Caco-2 (cell line): Measurements from ENCODE around the gene WIPF1. TPM values are rescaled to one million over a fixed set of nuclear protein-coding genes. Genes with fewer than 3 reads are reported as not detected.

Experiments used
- BruUV-seq: library from RNA; stranded (reverse); fragments of 400-500 nt; replicated peaks from 2 replicates; lab custom pipeline; 2021; lab: Mats Ljungman, UMichigan
- CTCF ChIA-PET: fragments of 300-600 bp; sonication (Branson Sonifier 250); formaldehyde crosslinking; loops from one replicate; lab custom pipeline; 2022; ENCODE audit warnings: antibody characterized with exemption; lab: Charles Lee
- POLR2A ChIA-PET: fragments of 300-600 bp; sonication (Branson Sonifier 250); formaldehyde crosslinking; loops from one replicate; lab custom pipeline; 2022; ENCODE audit warnings: antibody characterized with exemption; lab: Charles Lee
- DNase-seq, 2 experiments: peaks; one replicate each; pipeline versions ENCODE4 v3.0.0 to v3.0.0-alpha.2; 2020 to 2022
- H3K27me3 ChIP-seq: replicated peaks from 2 replicates; pipeline ENCODE4 v1.6.0; 2011; ENCODE audit warnings: low read length; ENCODE audit not compliant: control insufficient read depth, insufficient read depth
- H3K36me3 ChIP-seq: 2 replicates; pipeline ENCODE4 v1.5.1; 2011; ENCODE audit warnings: low read length; ENCODE audit not compliant: control insufficient read depth, insufficient read depth
- H3K4me1 ChIP-seq: fragments of 250-450 bp; sonication (Bioruptor Pico); 2 replicates; pipeline ENCODE4 v1.5.1; 2020; ENCODE audit warnings: mild to moderate bottlenecking
- H3K4me3 ChIP-seq: 2 replicates; pipeline ENCODE4 v1.5.1; 2011; ENCODE audit warnings: low read depth, mild to moderate bottlenecking, control low read depth, low read length
- H3K9me3 ChIP-seq: fragments of 250-450 bp; sonication (Bioruptor Pico); 2 replicates; pipeline ENCODE4 v1.5.1; 2020; ENCODE audit warnings: mild to moderate bottlenecking, moderate library complexity
- H3K27ac Mint-ChIP-seq: one replicate; pipeline ENCODE4 v1.8.0; 2022; ENCODE audit warnings: mixed read lengths; ENCODE audit not compliant: unreplicated experiment
- H3K27me3 Mint-ChIP-seq: one replicate; pipeline ENCODE4 v1.8.0; 2022; ENCODE audit warnings: mixed read lengths; ENCODE audit not compliant: insufficient read depth, unreplicated experiment
- H3K36me3 Mint-ChIP-seq: one replicate; pipeline ENCODE4 v1.8.0; 2022; ENCODE audit warnings: mild to moderate bottlenecking, mixed read lengths; ENCODE audit not compliant: insufficient read depth, unreplicated experiment
- H3K4me1 Mint-ChIP-seq: one replicate; pipeline ENCODE4 v1.8.0; 2022; ENCODE audit warnings: low read depth, mixed read lengths; ENCODE audit not compliant: unreplicated experiment
- H3K4me3 Mint-ChIP-seq: one replicate; pipeline ENCODE4 v1.8.0; 2022; ENCODE audit warnings: mild to moderate bottlenecking, moderate library complexity, mixed read lengths; ENCODE audit not compliant: unreplicated experiment
- H3K9me3 Mint-ChIP-seq: one replicate; pipeline ENCODE4 v1.8.0; 2022; ENCODE audit warnings: mixed read lengths; ENCODE audit not compliant: unreplicated experiment
- CTCF ChIP-seq, 2 experiments: fragments of 200-600 bp in 1 of 2; IDR thresholded peaks; 1 replicate in 1 of 2; 2 replicates in 1 of 2; pipeline versions ENCODE4 v1.5.1 to v1.8.0; 2011 to 2022; ENCODE audit warnings: antibody characterized with exemption in 1 of 2, control low read depth in 1 of 2, inconsistent platforms in 1 of 2, low read depth in 1 of 2, low read length in 1 of 2, mild to moderate bottlenecking in 1 of 2, moderate library complexity in 1 of 2; ENCODE audit not compliant: insufficient read depth in 1 of 2, severe bottlenecking in 1 of 2, unreplicated experiment in 1 of 2
- intact Hi-C: fragments of 100-400 bp; cut with micrococcal nuclease; formaldehyde crosslinking; loops from one replicate; pipeline ENCODE4 v1.10.0; 2022; ENCODE audit not compliant: unreplicated experiment
- total RNA-seq: library from RNA; stranded (reverse); gene quantifications from 2 replicates; pipeline ENCODE4 v1.2.3, GENCODE V29; 2022

The WIPF1 gene
- total RNA-seq, 1 experiment from 2014 or later, result 5.1 TPM

GRCh38 chr2:174561283-174561971, 36.2 kb downstream of the WIPF1 start:
- Histone ChIP-seq H3K27me3 (no peaks in the 10 kb centered on the region), H3K36me3 (no peaks in the 10 kb centered on the region; the same call in 1 of the 2 replicates), H3K9me3 (no peaks in the 10 kb centered on the region), H3K4me1 (no peaks in the 10 kb centered on the region), H3K4me3 (no peak overlapping the region)
- no peaks in the 10 kb centered on the region for H3K4me1 Mint-ChIP-seq
- ChIA-PET CTCF (interaction anchor here (1.1 kb wide), 1 partner anchor 14 kb away, joined by 3 read pairs; no protein-coding TSS in a partner anchor), POLR2A (no interaction called here)
- intact Hi-C loops, result no loop called here
- H3K27me3 Mint-ChIP-seq, result no peaks in the 10 kb centered on the region
- TF ChIP-seq CTCF (IDR thresholded peaks at IDR 0.05; ENCODE audit: insufficient read depth in 1 of 2, low read depth in 1 of 2, low read length in 1 of 2, severe bottlenecking in 1 of 2, unreplicated experiment in 1 of 2), result no peak
- H3K27ac Mint-ChIP-seq, result no peak overlapping the region
- no peaks in the 10 kb centered on the region for H3K36me3 Mint-ChIP-seq
- no peak overlapping the region for H3K4me3 Mint-ChIP-seq
- no peak for DNase-seq
- BruUV-seq, result no TSS peak
- H3K9me3 Mint-ChIP-seq, result no peaks in the 10 kb centered on the region

GRCh38 chr2:174560737-174561136, 36.9 kb downstream of the WIPF1 start:
- no TSS peak for BruUV-seq
- H3K4me3 Mint-ChIP-seq, result no peak overlapping the region
- ChIA-PET CTCF (no interaction called here), POLR2A (no interaction called here)
- no peak for DNase-seq
- no peaks in the 10 kb centered on the region; the same call in 1 of the 2 replicates for H3K36me3 ChIP-seq
- intact Hi-C loops, result no loop called here
- no peaks in the 10 kb centered on the region for H3K36me3 Mint-ChIP-seq
- no peak for TF ChIP-seq CTCF (IDR thresholded peaks at IDR 0.05; ENCODE audit: insufficient read depth in 1 of 2, low read depth in 1 of 2, low read length in 1 of 2, severe bottlenecking in 1 of 2, unreplicated experiment in 1 of 2)
- no peaks in the 10 kb centered on the region for H3K9me3 ChIP-seq
- H3K4me1 ChIP-seq, result no peaks in the 10 kb centered on the region
- H3K4me1 Mint-ChIP-seq, result no peaks in the 10 kb centered on the region
- no peak overlapping the region for H3K27ac Mint-ChIP-seq
- H3K9me3 Mint-ChIP-seq, result no peaks in the 10 kb centered on the region
- no peaks in the 10 kb centered on the region for H3K27me3 Mint-ChIP-seq
- H3K4me3 ChIP-seq, result no peak overlapping the region
- H3K27me3 ChIP-seq, result no peaks in the 10 kb centered on the region

GRCh38 chr2:174555998-174556397, 41.6 kb downstream of the WIPF1 start:
- intact Hi-C loops, result no loop called here
- POLR2A ChIA-PET, result interaction anchor here (1.2 kb wide), 1 partner anchor 9 kb away, joined by 5 read pairs; no protein-coding TSS in a partner anchor
- Mint-ChIP-seq H3K27me3 (no peaks in the 10 kb centered on the region), H3K9me3 (no peaks in the 10 kb centered on the region), H3K4me3 (no peak overlapping the region), H3K36me3 (peaks cover 11% of the 10 kb centered on the region), H3K27ac (no peak overlapping the region), H3K4me1 (no peaks in the 10 kb centered on the region)
- H3K4me1 ChIP-seq, result peaks cover 6% of the 10 kb centered on the region; the same call in 1 of the 2 replicates
- H3K27me3 ChIP-seq, result no peaks in the 10 kb centered on the region
- BruUV-seq, result no TSS peak
- H3K9me3 ChIP-seq, result peaks cover 12% of the 10 kb centered on the region; the same call in 1 of the 2 replicates
- H3K4me3 ChIP-seq, result no peak overlapping the region
- DNase-seq, result no peak
- H3K36me3 ChIP-seq, result no peaks in the 10 kb centered on the region
- TF ChIP-seq CTCF (IDR thresholded peaks at IDR 0.05; ENCODE audit: insufficient read depth in 1 of 2, low read depth in 1 of 2, low read length in 1 of 2, severe bottlenecking in 1 of 2, unreplicated experiment in 1 of 2), result no peak
- CTCF ChIA-PET, result interaction anchor here (1.9 kb wide), 1 partner anchor 9 kb away, joined by 7 read pairs; no protein-coding TSS in a partner anchor
